ENCODE results near the gene FAM114A1.

DNA sequence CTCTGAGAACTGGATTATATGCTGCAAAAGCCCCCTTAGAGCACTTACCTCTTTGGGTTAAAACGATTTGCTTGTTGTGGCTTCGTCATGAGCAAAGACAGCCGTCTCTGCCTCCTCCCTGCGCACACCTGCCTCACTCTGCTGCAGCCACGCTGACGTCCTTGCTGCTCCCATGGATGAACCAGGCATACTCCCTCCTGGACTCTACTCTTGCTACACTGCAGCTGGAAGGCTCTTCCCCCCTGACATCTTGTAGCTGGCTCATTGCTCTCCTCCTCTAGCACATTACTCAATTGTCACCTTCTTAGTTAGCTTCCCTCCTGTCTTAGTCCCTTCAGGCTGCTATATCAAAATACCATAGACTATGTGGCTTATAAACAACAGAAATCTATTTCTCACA lies 59.3 kb downstream of the FAM114A1 start:
- TF ChIP-seq, protein P1, sequence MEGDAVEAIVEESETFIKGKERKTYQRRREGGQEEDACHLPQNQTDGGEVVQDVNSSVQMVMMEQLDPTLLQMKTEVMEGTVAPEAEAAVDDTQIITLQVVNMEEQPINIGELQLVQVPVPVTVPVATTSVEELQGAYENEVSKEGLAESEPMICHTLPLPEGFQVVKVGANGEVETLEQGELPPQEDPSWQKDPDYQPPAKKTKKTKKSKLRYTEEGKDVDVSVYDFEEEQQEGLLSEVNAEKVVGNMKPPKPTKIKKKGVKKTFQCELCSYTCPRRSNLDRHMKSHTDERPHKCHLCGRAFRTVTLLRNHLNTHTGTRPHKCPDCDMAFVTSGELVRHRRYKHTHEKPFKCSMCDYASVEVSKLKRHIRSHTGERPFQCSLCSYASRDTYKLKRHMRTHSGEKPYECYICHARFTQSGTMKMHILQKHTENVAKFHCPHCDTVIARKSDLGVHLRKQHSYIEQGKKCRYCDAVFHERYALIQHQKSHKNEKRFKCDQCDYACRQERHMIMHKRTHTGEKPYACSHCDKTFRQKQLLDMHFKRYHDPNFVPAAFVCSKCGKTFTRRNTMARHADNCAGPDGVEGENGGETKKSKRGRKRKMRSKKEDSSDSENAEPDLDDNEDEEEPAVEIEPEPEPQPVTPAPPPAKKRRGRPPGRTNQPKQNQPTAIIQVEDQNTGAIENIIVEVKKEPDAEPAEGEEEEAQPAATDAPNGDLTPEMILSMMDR (IDR thresholded peaks at IDR 0.05), result no peak
- no peak for TF ChIP-seq EP300 (IDR thresholded peaks at IDR 0.05)
